ENCODE measurements around the gene UBE2G1. TPM values are rescaled to one million over a fixed set of nuclear protein-coding genes. Genes with fewer than 3 reads are reported as not detected.
A peak's percentile ranks its signal among the peaks of the same experiment; 100 is the strongest.

The UBE2G1 gene
- total RNA-seq, 1 donor from 2014 or later, result 87.8 TPM

DNA sequence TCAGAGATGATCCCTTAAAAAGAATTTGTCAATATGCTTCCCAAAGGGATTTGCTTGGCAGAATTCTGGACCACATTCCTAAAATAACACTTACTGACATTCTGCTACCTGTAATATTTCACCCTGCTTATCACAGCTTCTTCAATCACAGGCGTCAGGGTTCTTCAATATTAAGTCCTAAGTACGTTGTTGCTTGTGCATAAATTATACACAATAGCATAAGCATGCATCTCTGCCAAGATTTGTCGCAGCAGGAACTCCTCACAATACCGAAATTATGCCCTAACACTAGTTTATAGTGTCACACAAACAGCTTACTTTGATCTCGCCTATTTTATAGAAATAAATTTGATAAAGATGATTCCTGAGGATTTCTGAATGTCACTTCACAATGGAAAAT is 48.9 kb downstream of the UBE2G1 start:
- H3K27ac Mint-ChIP-seq, result peak overlapping the region; percentile 43
- no peak for TF ChIP-seq CTCF (IDR thresholded peaks at IDR 0.05; ENCODE audit: unreplicated experiment)

DNA sequence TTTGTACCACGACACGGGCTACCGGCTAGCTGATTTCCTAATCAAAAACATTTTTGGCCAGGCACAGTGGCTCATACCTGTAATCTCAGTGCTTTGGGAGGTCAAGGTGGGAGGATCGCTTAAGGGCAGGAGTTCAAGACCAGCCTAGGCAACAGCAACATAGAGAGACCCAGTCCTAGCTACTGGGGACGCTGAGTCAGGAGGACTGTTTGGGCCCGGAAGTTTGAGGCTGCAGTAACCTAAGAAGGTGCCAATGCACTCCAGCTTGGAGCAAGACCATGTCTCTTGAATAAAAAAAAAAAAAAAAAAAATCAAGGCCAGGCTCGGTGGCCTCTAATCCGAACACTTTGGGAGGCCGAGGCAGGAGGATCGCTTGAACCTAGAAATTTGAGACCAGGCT is 49.8 kb downstream of the UBE2G1 start:
- H3K9me3 Mint-ChIP-seq (ENCODE audit: low read depth), result peaks cover 4% of the 10 kb centered on the region
- H3K4me3 Mint-ChIP-seq (ENCODE audit: low read depth), result no peak overlapping the region
- TF ChIP-seq CTCF (IDR thresholded peaks at IDR 0.05; ENCODE audit: unreplicated experiment), result no peak
- H3K4me1 Mint-ChIP-seq (ENCODE audit: low read depth), result peaks cover 25% of the 10 kb centered on the region
- H3K27me3 Mint-ChIP-seq, result no peaks in the 10 kb centered on the region
- DNase-seq (ENCODE audit: low spot score, unreplicated experiment), result no peak
- H3K36me3 Mint-ChIP-seq (ENCODE audit: insufficient read depth), result peaks cover 7% of the 10 kb centered on the region
- no peak overlapping the region for H3K27ac Mint-ChIP-seq

More for the DNA sequence above, 48.9 kb downstream of the UBE2G1 start:
- DNase-seq (ENCODE audit: low spot score, unreplicated experiment), result no peak
- peaks cover 4% of the 10 kb centered on the region for H3K9me3 Mint-ChIP-seq (ENCODE audit: low read depth)
- peaks cover 5% of the 10 kb centered on the region for H3K36me3 Mint-ChIP-seq (ENCODE audit: insufficient read depth)
- H3K4me1 Mint-ChIP-seq (ENCODE audit: low read depth), result peaks cover 25% of the 10 kb centered on the region
- no peaks in the 10 kb centered on the region for H3K27me3 Mint-ChIP-seq
- no peak overlapping the region for H3K4me3 Mint-ChIP-seq (ENCODE audit: low read depth)

DNA sequence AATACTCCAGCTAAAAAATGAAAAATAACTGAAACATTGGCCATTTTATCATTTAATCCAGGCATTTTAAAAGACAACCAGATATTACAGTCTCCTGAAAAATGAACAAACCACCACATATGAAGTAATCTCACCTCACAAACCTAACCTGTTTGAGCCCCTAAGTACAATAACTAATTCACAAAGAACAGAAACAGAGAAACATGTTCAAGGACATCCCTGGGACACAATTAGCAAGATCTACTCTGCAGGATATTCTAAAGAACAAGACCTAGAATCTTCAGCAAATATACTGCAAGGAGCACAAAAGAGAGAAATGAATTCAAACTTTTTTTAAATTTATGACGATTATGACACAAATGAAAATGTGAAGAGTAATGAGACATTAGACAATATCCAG is 51.9 kb downstream of the UBE2G1 start:
- DNase-seq (ENCODE audit: low spot score, unreplicated experiment), result no peak
- Mint-ChIP-seq H3K27ac (no peak overlapping the region), H3K36me3 (ENCODE audit: insufficient read depth) (peaks cover 14% of the 10 kb centered on the region), H3K4me3 (ENCODE audit: low read depth) (no peak overlapping the region), H3K9me3 (ENCODE audit: low read depth) (peaks cover 17% of the 10 kb centered on the region), H3K4me1 (ENCODE audit: low read depth) (peaks cover 39% of the 10 kb centered on the region), H3K27me3 (no peaks in the 10 kb centered on the region)
- no peak for TF ChIP-seq CTCF (IDR thresholded peaks at IDR 0.05; ENCODE audit: unreplicated experiment)

DNA sequence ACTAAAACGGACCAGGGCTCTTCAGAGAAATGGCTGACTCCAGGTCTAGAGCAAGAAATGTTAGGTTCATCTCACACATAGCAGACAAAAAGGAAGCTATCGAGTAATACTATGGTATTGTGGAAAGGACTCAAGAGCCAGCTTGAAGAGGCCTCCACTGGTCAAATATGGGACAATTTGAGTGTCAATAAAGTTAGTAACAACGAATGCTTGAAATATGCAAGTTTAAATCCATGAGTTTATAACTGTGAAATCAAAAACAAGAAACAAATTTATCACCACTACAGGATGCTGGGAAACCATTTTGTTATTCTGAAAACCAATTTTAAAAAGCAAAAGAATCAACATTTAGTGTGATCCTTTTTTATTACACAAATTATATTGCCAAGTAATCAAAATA is 52.3 kb downstream of the UBE2G1 start:
- Mint-ChIP-seq H3K4me3 (ENCODE audit: low read depth) (no peak overlapping the region), H3K27ac (no peak overlapping the region)

GRCh38 chr17:4313221-4314114 is 53.0 kb downstream of the UBE2G1 start:
- Mint-ChIP-seq H3K4me1 (ENCODE audit: low read depth) (peaks cover 37% of the 10 kb centered on the region), H3K4me3 (ENCODE audit: low read depth) (no peak overlapping the region), H3K36me3 (ENCODE audit: insufficient read depth) (peaks cover 14% of the 10 kb centered on the region), H3K9me3 (ENCODE audit: low read depth) (peaks cover 17% of the 10 kb centered on the region), H3K27me3 (no peaks in the 10 kb centered on the region), H3K27ac (no peak overlapping the region)
- DNase-seq (ENCODE audit: low spot score, unreplicated experiment), result no peak
- no peak for TF ChIP-seq CTCF (IDR thresholded peaks at IDR 0.05; ENCODE audit: unreplicated experiment)

More for the DNA sequence above, 52.3 kb downstream of the UBE2G1 start:
- no peaks in the 10 kb centered on the region for H3K27me3 Mint-ChIP-seq
- H3K36me3 Mint-ChIP-seq (ENCODE audit: insufficient read depth), result peaks cover 14% of the 10 kb centered on the region
- peaks cover 39% of the 10 kb centered on the region for H3K4me1 Mint-ChIP-seq (ENCODE audit: low read depth)
- no peak for DNase-seq (ENCODE audit: low spot score, unreplicated experiment)
- no peak for TF ChIP-seq CTCF (IDR thresholded peaks at IDR 0.05; ENCODE audit: unreplicated experiment)
- H3K9me3 Mint-ChIP-seq (ENCODE audit: low read depth), result peaks cover 17% of the 10 kb centered on the region
